Right atrium auricular region (tissue), 2 donors: Measurements from ENCODE around the gene PRSS57. TPM values are rescaled to one million over a fixed set of nuclear protein-coding genes. Genes with fewer than 3 reads are reported as not detected.

ENCODE experiments used
- DNase-seq: peaks from one replicate; pipeline ENCODE4 v3.0.0-alpha.2; 2019; ENCODE audit warnings: low spot score
- H3K27ac ChIP-seq, 2 donors: fragments of 200-600 bp; sonication (generic); 1 replicate in 1 of 2; 2 replicates in 1 of 2; pipeline ENCODE4 v1.5.1; 2016 to 2019
- H3K27me3 ChIP-seq, 2 donors: fragments of 200-600 bp; sonication (generic); one replicate each; pipeline versions ENCODE4 v1.5.1 to v1.6.0; 2017 to 2019
- H3K36me3 ChIP-seq: fragments of 200-600 bp; sonication (generic); one replicate; pipeline ENCODE4 v1.5.1; 2016
- H3K4me1 ChIP-seq, 2 donors: fragments of 200-600 bp; sonication (generic); one replicate each; pipeline versions ENCODE4 v1.5.1 to v1.6.0; 2017 to 2019
- H3K4me3 ChIP-seq, 2 donors: fragments of 200-600 bp; sonication (generic); 1 replicate in 1 of 2; 2 replicates in 1 of 2; pipeline ENCODE4 v1.5.1; 2017 to 2019; ENCODE audit warnings: mild to moderate bottlenecking in 1 of 2, moderate library complexity in 1 of 2
- H3K9me3 ChIP-seq, 2 donors: fragments of 200-600 bp; sonication (generic); one replicate each; pipeline ENCODE4 v1.5.1; 2019
- CTCF ChIP-seq, 2 donors: fragments of 200-600 bp; sonication (generic); IDR thresholded peaks; one replicate each; pipeline ENCODE4 v1.5.1; 2019; ENCODE audit warnings: antibody characterized with exemption in 2 of 2
- total RNA-seq, 2 donors: library from RNA; depleted of rRNA; stranded (reverse); fragments of >200 nt; gene quantifications; one replicate each; pipeline ENCODE4 v1.1.0, GENCODE V29; 2016

The PRSS57 gene
- total RNA-seq, 2 donors from 2014 or later, result not detected

GRCh38 chr19:648904-649801 lies 46.1 kb downstream of the PRSS57 start:
- DNase-seq, result no peak
- Histone ChIP-seq H3K27me3 (no peaks in the 10 kb centered on the region), H3K9me3 (no peaks in the 10 kb centered on the region), H3K36me3 (peaks cover 71% of the 10 kb centered on the region), H3K27ac (no peak overlapping the region), H3K4me1 (no peaks in the 10 kb centered on the region), H3K4me3 (no peak overlapping the region)
- no peak for TF ChIP-seq CTCF (IDR thresholded peaks at IDR 0.05)

DNA sequence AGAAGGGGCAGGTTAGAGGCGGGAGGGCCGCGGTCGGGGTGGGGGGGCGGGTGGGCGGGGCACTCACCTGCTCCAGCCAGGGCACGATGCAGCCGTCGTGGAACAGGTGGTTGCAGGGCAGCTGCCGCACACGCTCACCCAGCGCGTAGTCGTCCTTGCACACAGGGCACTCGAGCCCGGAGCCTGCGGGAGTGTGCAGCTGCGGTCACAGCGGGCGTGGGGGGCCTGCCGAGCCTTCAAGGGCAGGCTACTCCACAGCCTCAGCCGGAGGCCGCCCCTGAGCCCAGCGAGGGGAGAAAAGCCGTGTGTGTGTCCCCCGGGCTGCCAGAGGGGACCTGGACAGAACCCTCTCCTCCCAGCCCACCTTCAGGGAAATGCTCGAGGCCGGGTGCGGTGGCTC lies 46.9 kb downstream of the PRSS57 start:
- no peak overlapping the region for H3K27ac ChIP-seq
- H3K4me1 ChIP-seq, result no peaks in the 10 kb centered on the region
- H3K4me3 ChIP-seq, result no peak overlapping the region
- H3K36me3 ChIP-seq, result peaks cover 65% of the 10 kb centered on the region
- H3K9me3 ChIP-seq, result no peaks in the 10 kb centered on the region
- no peak for TF ChIP-seq CTCF (IDR thresholded peaks at IDR 0.05)
- no peak for DNase-seq
- no peaks in the 10 kb centered on the region for H3K27me3 ChIP-seq

- DNase-seq, result no peak
- no peak for TF ChIP-seq CTCF (IDR thresholded peaks at IDR 0.05)
Observed at GRCh38 chr19:647566-648284, 47.5 kb downstream of the PRSS57 start.

DNA sequence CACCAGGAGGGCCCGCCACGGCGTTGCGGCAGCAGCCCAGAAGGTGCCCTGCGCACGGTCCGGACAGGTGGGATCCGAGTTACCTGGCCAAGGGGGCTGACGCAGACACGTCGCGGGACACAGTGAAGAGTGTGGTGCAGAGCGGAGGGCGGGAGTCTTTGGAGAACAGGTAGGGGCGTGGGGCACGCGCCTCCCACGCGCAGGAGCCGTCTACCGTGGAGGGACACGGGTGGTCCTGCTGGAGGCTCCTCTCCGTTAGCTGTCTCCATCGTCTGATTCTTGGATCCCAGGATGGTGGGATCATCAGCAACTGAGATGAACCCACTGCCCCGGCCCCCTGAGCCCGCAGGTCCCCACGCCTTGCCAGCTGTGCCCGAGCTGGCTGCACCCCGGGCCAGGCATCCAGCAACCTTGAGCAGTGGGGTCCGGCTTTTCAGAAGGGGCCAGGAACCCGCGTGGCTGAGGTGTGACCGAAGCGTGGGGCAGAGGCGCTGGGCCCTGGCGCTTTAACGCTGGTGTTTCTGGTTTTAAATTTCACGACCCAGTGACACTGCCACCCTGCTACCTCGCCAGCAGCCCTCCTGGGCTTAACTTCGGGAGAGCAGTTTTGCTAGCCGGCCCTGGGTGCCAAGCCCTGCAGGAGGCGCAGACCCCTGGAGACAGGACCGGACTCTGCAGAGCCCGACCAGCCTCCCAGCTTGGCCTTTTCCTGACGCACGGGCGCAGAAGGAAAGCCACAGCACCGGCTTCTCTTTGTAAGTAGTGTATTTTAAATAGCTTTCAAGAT lies 48.3 kb downstream of the PRSS57 start:
- Histone ChIP-seq H3K4me3 (no peak overlapping the region), H3K9me3 (no peaks in the 10 kb centered on the region), H3K36me3 (peaks cover 56% of the 10 kb centered on the region), H3K27ac (no peak overlapping the region), H3K4me1 (no peaks in the 10 kb centered on the region), H3K27me3 (no peaks in the 10 kb centered on the region)
- no peak for DNase-seq
- TF ChIP-seq CTCF (IDR thresholded peaks at IDR 0.05), result no peak

More at GRCh38 chr19:647566-648284, 47.5 kb downstream of the PRSS57 start:
- no peaks in the 10 kb centered on the region for H3K27me3 ChIP-seq
- H3K36me3 ChIP-seq, result peaks cover 62% of the 10 kb centered on the region
- H3K4me3 ChIP-seq, result no peak overlapping the region
- H3K27ac ChIP-seq, result no peak overlapping the region
- H3K9me3 ChIP-seq, result no peaks in the 10 kb centered on the region
- no peaks in the 10 kb centered on the region for H3K4me1 ChIP-seq

- no peak for DNase-seq
- H3K4me3 ChIP-seq, result no peak overlapping the region
- no peak overlapping the region for H3K27ac ChIP-seq
- TF ChIP-seq CTCF (IDR thresholded peaks at IDR 0.05), result no peak
- no peaks in the 10 kb centered on the region for H3K27me3 ChIP-seq
- no peaks in the 10 kb centered on the region for H3K9me3 ChIP-seq
- no peaks in the 10 kb centered on the region for H3K4me1 ChIP-seq
- H3K36me3 ChIP-seq, result peaks cover 48% of the 10 kb centered on the region
Observed at GRCh38 chr19:645912-646778, 49.1 kb downstream of the PRSS57 start.
